Ovary (tissue), 9 donors: Measurements from ENCODE around the gene INTS2. TPM values are rescaled to one million over a fixed set of nuclear protein-coding genes. Genes with fewer than 3 reads are reported as not detected.

Experiments
- DNase-seq, 5 donors: peaks; one replicate each; pipeline ENCODE4 v3.0.0-alpha.2; 2019 to 2020
- H3K27ac ChIP-seq, 2 donors: fragments of 200-600 bp; one replicate each; pipeline versions ENCODE4 v1.5.1 to v1.8.0; 2019 to 2022
- H3K27me3 ChIP-seq: fragments of 200-600 bp; one replicate; pipeline ENCODE4 v1.8.0; 2022
- H3K36me3 ChIP-seq: fragments of 200-600 bp; sonication (generic); one replicate; pipeline ENCODE4 v1.5.1; 2019
- H3K4me1 ChIP-seq: one replicate; pipeline ENCODE4 v1.8.1; 2013; ENCODE audit warnings: mild to moderate bottlenecking, moderate library complexity; ENCODE audit not compliant: insufficient read depth
- H3K4me3 ChIP-seq: fragments of 200-600 bp; sonication (generic); one replicate; pipeline ENCODE4 v1.5.1; 2017
- H3K9me3 ChIP-seq, 2 donors: fragments of 200-600 bp in 1 of 2; sonication (generic) in 1 of 2; one replicate each; pipeline versions ENCODE4 v1.5.1 to v1.8.1; 2013 to 2019; ENCODE audit warnings: mild to moderate bottlenecking in 1 of 2, moderate library complexity in 1 of 2
- CTCF ChIP-seq, 3 donors: fragments of 450-650 bp in 2 of 3; fragments of 200-600 bp in 1 of 3; IDR thresholded peaks; one replicate each; pipeline versions ENCODE4 v1.5.1 to v1.8.0; 2016 to 2022; ENCODE audit warnings: antibody characterized with exemption in 3 of 3, mild to moderate bottlenecking in 1 of 3
- EP300 ChIP-seq: sonication (generic); formaldehyde crosslinking; IDR thresholded peaks from one replicate; pipeline ENCODE4 v1.6.1; 2017; ENCODE audit warnings: antibody characterized with exemption
- POLR2A ChIP-seq: fragments of 450-650 bp; IDR thresholded peaks from one replicate; pipeline ENCODE4 v1.6.1; 2017; ENCODE audit warnings: antibody characterized with exemption, mild to moderate bottlenecking, moderate library complexity
- WGBS, 3 donors: extraction: QIAGEN DNeasy Blood & Tissue Kit in 1 of 3; methylation state at CpG; one replicate each; pipeline versions ENCODE4 v1.1.5 to v1.1.7; 2013 to 2017; 5-methylcytosine and 5-hydroxymethylcytosine counted together
- intact Hi-C, 4 donors: fragments of 100-400 bp; cut with DNase I; formaldehyde crosslinking; loops; one replicate each; pipeline versions ENCODE4 v1.11.0 to v1.15.1; 2022 to 2023
- polyA plus RNA-seq, 2 donors: library from polyadenylated mRNA; stranded (reverse); fragments of 200-250 nt in 1 of 2; fragments of 350-450 nt in 1 of 2; fragmentation: Illumina TruSeq in 1 of 2; extraction: RNeasy Lipid Tissue Mini Kit (QIAGEN cat#74804) in 1 of 2; gene quantifications; one replicate each; pipeline ENCODE4 v1.2.3, GENCODE V29; 2013 to 2014
- total RNA-seq, 7 donors: library from RNA; depleted of rRNA in 2 of 7; stranded (reverse); fragments of >200 nt in 2 of 7; fragmentation: NEBNext Ultra II Directional in 3 of 7; extraction: Animal tissue kit (Norgen Biotek cat#: 25700) in 3 of 7; gene quantifications; one replicate each; pipeline versions ENCODE4 v1.1.0 to v1.2.4, GENCODE V29; 2016 to 2023
- donor health status: DM: no; HTN: no; CAD: no; lungs with moderate emphysema.
- donor health status: DM: no; HTN: no; CAD: no.
- donor health status: Bipolar disorder and iron deficiency.
- donor health status: DM: yes; HTN: yes; CAD: no.
- donor health status: DM: no; HTN: no; CAD: no.
- donor health status: DM: yes; HTN: yes; CAD: no.

The INTS2 gene
- total and polyA plus RNA-seq, 9 donors: 2.3 to 11.0 (median 9.1) TPM

DNA sequence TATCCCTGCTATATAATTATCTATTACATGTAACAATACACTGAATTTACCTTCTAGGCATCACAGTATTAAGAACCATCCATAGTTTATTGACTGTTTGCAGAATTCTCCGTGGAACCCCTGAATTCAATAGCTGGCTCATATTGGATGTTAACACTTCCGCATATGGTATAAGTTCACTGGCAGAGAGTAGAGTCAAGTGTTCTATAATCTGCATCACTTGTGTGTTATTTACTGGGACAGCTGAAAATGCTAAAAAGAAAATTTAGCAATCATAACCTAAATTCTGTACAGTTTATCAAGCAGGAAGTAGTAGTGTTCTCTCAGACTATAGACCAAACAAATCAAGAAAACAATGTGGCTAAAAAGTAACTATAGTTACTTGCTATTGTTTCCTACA is 49.9 kb downstream of the INTS2 start:
- intact Hi-C loops: no loop called here
- 93 to 96% (median 94%) methylated on average over 2 of the region's 2 CpGs for WGBS, 3 donors
- H3K36me3 ChIP-seq: no peaks in the 10 kb centered on the region
- no peak overlapping the region for H3K4me3 ChIP-seq
- no peaks in the 10 kb centered on the region for H3K9me3 ChIP-seq
- no peaks in the 10 kb centered on the region for H3K4me1 ChIP-seq
- no peak overlapping the region for H3K27ac ChIP-seq
- DNase-seq: no peak
- H3K27me3 ChIP-seq: no peaks in the 10 kb centered on the region
- TF ChIP-seq EP300 (no peak), CTCF (IDR thresholded peaks at IDR 0.05) (no peak), POLR2A (no peak)

GRCh38 chr17:61875804-61876203 is 52.0 kb downstream of the INTS2 start:
- Histone ChIP-seq H3K27me3 (no peaks in the 10 kb centered on the region), H3K36me3 (no peaks in the 10 kb centered on the region), H3K27ac (no peak overlapping the region), H3K4me3 (no peak overlapping the region), H3K9me3 (no peaks in the 10 kb centered on the region), H3K4me1 (no peaks in the 10 kb centered on the region)
- intact Hi-C loops: no loop called here
- TF ChIP-seq CTCF (IDR thresholded peaks at IDR 0.05) (no peak), EP300 (no peak), POLR2A (no peak)
- no peak for DNase-seq
- 90 to 93% (median 90%) methylated on average over 3 of the region's 3 CpGs for WGBS, 3 donors

GRCh38 chr17:61875285-61875684 is 52.5 kb downstream of the INTS2 start:
- Histone ChIP-seq H3K27ac (no peak overlapping the region), H3K27me3 (no peaks in the 10 kb centered on the region), H3K36me3 (no peaks in the 10 kb centered on the region), H3K9me3 (no peaks in the 10 kb centered on the region), H3K4me1 (no peaks in the 10 kb centered on the region), H3K4me3 (no peak overlapping the region)
- intact Hi-C loops: no loop called here
- 86 to 93% (median 89%) methylated on average over 1 of the region's 1 CpG for WGBS, 3 donors
- DNase-seq: no peak
- TF ChIP-seq EP300 (no peak), POLR2A (no peak), CTCF (IDR thresholded peaks at IDR 0.05) (no peak)

DNA sequence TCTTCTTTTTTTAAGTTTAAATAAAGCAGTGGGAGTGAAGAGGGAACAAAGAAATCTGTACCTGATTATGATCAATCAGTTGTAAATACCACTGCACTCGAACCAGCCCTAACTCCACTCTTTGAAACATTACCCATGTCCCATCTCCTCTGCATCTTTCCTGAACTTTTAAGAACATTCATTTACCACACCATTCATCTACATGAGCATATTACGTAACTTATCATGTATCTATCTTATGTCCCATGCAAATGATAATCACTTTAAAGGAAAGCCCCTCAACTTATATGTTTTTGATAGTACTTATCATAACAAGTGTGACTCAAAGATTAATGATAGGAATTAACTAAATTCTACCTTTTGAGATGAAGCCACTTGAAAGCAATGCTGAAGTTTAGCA is 53.7 kb downstream of the INTS2 start:
- TF ChIP-seq CTCF (IDR thresholded peaks at IDR 0.05): no peak
- no peak for TF ChIP-seq POLR2A
- TF ChIP-seq EP300: no peak
- Histone ChIP-seq H3K27ac (no peak overlapping the region), H3K27me3 (no peaks in the 10 kb centered on the region), H3K4me3 (no peak overlapping the region), H3K36me3 (no peaks in the 10 kb centered on the region), H3K9me3 (no peaks in the 10 kb centered on the region), H3K4me1 (no peaks in the 10 kb centered on the region)
- 88 to 91% (median 89%) methylated on average over 2 of the region's 2 CpGs for WGBS, 3 donors
- no peak for DNase-seq
- intact Hi-C loops: no loop called here

GRCh38 chr17:61872099-61872498 is 55.7 kb downstream of the INTS2 start:
- no peak for DNase-seq
- WGBS, 3 donors: 96 to 98% (median 97%) methylated on average over 3 of the region's 3 CpGs
- TF ChIP-seq CTCF (IDR thresholded peaks at IDR 0.05) (no peak), EP300 (no peak)
- Histone ChIP-seq H3K9me3 (no peaks in the 10 kb centered on the region), H3K27ac (no peak overlapping the region), H3K4me3 (no peak overlapping the region), H3K4me1 (no peaks in the 10 kb centered on the region), H3K36me3 (no peaks in the 10 kb centered on the region), H3K27me3 (no peaks in the 10 kb centered on the region)
- intact Hi-C loops: no loop called here
